GDM1 (cell line): ENCODE measurements around the gene CDC34.

Experiments used
- DNase-seq: peaks from one replicate; lab custom pipeline; 2025; lab: John Stamatoyannopoulos, UW

CDC34 gene

DNA sequence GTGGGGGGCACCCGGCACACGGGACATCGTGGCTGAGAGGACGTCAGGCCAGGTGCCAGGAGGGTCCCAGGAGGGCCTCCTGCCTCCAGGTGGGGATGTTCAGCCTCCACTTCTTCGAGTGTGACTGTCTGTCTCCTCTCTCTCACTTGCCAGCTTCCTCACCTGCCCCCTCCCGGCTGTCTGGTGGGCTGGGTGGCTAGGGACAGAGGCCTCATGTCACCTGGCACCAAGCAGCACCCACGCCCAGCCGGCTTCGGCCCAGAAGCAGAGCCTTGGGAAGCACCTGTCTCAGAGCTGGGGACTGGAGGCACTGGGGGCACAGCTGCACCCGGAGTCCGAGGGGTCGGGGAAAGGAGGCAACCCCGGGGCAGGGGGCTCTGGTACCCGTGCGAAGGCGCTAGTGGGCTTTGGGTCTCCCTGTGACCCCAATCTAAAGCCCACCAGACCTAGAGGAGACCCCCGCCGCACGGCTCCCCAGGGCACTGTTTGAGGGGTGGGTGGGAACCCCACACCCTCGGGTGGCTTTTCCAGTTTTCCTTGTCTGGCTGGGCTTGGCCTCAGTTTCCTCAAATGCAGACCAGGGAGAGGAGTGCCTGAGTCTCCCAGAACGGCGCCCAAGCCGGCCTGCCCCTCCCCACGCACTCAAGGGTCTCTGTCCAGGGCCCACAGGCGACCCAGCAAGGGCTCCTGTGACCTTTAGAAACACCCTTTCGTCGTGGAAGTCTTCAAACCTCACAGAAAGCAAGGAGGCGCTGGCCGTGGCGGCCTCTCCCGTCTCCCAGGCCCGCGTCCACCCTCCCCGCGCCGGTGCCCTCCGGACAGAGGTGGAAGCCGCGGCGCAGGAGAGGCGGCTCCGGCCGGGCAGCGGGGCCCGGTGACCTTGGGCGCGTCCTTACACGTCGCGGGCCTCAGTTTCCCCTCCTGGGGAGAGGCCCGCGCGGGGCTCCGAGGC is 57.5 kb downstream of the CDC34 start:
- no peak for DNase-seq

DNA sequence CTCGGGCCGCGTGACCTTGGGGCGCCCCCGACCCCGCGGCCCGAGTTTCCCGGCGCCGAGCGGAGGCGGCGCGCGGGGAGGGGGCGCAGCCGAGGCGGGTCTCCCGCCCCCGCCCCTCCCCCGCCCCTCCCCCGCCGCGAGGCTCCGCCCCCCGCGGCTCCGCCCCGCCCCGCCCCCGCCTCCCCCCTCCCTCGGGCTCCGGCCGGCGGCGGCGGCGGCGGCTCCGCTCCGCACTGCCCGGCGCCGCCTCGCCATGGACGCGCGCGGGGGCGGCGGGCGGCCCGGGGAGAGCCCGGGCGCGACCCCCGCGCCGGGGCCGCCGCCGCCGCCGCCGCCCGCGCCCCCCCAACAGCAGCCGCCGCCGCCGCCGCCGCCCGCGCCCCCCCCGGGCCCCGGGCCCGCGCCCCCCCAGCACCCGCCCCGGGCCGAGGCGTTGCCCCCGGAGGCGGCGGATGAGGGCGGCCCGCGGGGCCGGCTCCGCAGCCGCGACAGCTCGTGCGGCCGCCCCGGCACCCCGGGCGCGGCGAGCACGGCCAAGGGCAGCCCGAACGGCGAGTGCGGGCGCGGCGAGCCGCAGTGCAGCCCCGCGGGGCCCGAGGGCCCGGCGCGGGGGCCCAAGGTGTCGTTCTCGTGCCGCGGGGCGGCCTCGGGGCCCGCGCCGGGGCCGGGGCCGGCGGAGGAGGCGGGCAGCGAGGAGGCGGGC is 58.3 kb downstream of the CDC34 start, which contains the start of gene HCN2:
HCN2 (plus strand) TSS at position 189 of the 703 bp plus-strand sequence; CDS start at position 254, 65 bp downstream.
- no peak for DNase-seq

DNA sequence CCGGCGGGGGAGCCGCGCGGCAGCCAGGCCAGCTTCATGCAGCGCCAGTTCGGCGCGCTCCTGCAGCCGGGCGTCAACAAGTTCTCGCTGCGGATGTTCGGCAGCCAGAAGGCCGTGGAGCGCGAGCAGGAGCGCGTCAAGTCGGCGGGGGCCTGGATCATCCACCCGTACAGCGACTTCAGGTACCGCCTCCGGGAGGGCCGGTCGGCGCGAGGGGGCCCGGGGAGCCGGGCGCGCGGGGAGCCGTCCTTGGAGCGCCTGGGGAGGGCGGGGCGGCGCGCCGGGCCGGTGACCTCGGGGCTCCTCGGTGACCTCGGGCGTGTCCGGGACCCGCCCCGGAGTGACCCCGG is 58.8 kb downstream of the CDC34 start:
- DNase-seq: no peak

DNA sequence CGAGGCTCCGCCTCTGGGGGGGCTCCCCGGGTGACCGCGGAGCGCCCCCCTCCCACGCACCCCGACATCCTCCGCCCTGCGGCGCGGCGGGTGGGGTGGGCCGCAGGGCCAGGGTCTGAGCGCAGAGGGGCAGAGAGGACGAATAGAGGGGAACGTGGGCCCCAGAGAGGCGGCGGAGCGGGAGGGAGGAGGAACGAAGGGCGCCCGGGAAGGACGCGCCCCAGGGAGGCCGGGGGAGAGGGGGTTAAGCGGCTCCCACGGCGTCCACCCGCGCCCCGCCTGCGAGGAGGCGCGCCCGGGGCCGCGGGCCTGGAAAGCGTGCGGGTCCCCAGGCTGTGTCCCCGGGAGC is 59.2 kb downstream of the CDC34 start:
- DNase-seq: no peak

DNA sequence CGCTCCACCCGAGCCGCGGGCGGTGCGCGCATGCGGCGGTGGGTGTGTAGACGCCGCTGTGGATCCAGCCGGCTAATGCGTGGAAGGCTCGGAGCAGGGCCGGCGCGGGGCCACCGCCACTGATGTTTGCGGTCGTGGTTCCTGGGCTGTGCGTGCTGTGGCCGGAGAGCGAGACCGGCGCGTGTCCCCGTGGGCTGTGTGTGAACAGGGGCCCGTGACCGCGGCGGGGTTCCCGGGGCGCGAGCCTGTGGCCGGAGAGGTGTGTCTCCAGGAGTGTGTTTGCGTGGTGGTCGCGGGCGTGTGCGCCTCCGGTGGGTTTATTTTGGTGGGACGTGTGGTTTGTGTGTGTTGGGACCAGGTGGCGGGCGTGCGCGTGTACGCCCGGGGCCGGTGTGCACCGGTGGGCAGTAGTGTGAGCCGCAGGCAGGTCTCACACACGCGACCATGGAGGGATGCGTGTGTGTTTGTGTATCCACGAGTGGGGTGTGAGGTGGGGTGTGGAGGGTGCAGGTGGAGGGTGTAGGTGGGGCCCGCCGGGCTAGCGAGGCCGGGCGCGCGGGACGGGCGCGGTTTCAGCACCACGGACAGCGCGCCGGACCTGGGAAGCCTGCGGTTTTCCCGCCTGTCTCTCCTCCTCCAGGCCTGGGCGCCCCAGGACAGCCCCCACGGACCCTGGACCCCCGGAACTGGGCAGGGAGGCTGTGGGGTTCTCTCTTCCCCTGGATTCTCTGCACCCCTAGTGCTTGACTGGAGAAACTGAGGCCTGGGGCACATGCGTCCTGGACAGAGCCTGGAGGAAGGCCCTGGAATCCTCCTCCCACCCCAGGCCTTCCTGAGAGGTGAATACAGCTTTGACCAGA is 59.8 kb downstream of the CDC34 start:
- DNase-seq: no peak
